Small intestine (tissue), 4 donors: ENCODE measurements around the gene CCDC6. TPM values are rescaled to one million over a fixed set of nuclear protein-coding genes. Genes with fewer than 3 reads are reported as not detected.

Source experiments
- polyA plus RNA-seq, 4 donors: library from polyadenylated mRNA; stranded (reverse) in 3 of 4; unstranded in 1 of 4; fragments of 200-250 nt in 3 of 4; fragments of 120-200 nt in 1 of 4; gene quantifications; one replicate each; pipeline versions ENCODE4 v1.2.1 to v1.2.3, GENCODE V29; 2013
- donor health status: healthy with polysubstance abuse.
- donor health status: Bipolar disorder and iron deficiency.
- donor health status: healthy.

Gene CCDC6
- polyA plus RNA-seq, 4 donors: 16.5 to 44.4 (median 24.7) TPM

Other genes with a start within 250 kb of the CCDC6 start
- gene SLC16A9, start 196.7 kb downstream of the CCDC6 start, polyA plus RNA-seq: 1 to 10 TPM in 1 of 4 donors, under 1 TPM in 3; 0.18 to 2.4 (median 0.25) TPM
- under 1 TPM in 1 of 4 donors, not detected in 3; 0.65 TPM for gene MRLN, start 153.1 kb downstream of the CCDC6 start, polyA plus RNA-seq